ENCODE results near the gene COLEC12. TPM values are rescaled to one million over a fixed set of nuclear protein-coding genes. Genes with fewer than 3 reads are reported as not detected.

COLEC12 gene
- total RNA-seq, 1 donor from 2014 or later, result not detected

DNA sequence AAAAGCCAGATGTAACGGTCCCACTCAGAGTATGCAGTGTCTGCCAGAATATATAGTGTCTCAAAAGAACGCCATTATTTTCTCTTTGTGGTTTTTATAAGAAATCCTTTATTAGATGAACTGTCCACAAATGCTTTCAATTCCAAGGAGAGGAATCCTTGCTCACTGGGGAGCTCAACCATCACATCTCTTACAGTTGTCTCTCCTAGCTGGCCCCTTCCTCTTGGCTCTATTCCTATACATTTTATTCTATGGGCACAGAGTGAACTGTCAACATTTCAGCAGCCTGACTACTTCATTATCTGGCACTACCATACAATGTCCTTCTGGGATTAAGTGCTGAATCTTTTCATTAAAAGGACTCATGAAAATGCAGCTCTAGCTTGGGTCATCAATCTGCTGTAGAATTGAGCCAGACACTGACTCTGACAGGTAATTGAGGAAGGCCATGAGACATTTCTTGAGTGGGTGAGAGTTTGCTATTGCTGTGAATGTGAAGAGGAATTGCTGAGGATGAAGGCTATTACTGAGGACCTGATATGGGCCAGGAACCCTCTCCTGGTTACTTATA, 136.2 kb downstream of the COLEC12 start:
- intact Hi-C loops (cut with micrococcal nuclease), result no loop called here

DNA sequence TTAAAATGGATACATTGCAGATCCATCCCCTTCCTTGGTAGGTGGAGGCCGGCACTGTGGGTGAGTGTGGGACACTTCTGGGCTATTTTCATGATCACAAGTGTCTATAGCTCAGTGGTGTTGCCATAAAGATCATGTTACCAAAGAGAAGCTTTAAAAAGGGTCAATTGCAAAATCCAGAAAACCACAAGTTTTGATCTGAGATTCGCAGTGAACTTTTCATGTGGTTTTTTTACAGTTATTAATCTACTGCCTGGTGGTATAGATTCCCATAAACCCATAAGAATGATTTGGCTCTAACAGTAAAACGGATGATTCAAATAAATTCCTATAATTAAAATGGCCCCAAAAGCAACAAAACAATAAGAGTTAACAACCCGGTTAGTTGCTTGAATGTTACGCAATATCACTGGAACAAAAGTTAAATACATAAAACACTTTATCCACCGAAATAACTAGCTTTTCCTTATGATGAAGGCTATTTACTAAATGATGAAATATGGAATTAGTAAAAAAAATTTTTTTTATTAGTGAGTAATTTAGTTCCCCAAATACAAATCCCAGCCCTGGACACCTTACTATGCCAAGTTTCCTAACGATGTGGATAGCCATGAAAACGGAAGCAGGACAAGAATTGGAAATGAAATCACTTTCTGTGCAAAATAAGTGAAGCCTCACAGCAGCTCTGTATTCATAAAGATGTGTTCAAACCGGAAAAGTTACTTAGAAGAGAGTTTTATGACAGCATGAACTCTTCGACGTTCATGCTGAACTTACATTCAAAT, 137.0 kb downstream of the COLEC12 start:
- intact Hi-C loops (cut with micrococcal nuclease), result no loop called here

DNA sequence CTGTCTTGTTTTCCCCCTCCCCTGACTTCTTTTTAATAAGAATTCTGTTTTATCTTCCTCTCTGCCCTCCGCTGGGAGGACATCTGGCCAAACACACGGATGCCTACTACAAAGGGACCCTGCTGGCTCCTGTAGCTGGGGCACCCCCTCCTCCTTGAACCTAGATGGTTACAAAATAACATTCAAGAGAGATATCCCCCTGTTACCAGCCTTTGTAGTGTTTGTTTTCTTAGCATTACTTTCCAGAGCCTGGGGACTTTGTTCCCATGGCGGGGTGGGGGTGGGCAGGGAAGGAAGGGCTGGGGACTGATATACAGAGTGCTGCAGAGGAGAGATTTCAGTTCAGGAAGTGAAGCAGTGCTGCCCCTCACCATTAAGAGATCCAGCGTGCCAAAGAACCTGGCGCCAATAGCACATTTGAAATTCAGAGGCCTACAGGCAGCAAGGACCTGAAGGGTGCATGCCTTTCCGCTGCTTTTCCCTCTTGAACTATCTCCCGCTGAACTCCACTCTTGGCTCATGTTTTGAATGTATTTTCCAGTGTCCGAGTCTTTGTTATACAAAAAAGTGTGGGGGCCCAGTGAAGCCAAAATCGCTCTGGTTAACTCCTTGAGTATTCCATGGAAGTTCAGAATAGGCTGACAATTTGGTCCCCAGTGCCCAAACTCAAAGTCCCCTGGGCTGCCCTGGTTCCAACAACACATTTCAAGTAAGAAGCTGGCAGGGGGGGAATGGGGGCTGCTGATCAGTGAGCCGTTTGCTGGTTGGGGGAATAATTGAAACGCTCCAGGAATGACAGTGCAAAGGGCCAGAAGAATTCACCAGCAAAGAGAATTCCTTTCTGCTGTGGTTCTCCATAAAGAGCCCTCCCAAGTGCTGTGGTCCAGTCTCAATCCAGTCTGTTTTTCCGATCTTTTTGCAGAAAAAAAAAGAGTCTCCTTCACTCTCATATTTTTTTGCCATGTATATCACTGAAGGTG, 137.9 kb downstream of the COLEC12 start:
- intact Hi-C loops (cut with micrococcal nuclease), result no loop called here

DNA sequence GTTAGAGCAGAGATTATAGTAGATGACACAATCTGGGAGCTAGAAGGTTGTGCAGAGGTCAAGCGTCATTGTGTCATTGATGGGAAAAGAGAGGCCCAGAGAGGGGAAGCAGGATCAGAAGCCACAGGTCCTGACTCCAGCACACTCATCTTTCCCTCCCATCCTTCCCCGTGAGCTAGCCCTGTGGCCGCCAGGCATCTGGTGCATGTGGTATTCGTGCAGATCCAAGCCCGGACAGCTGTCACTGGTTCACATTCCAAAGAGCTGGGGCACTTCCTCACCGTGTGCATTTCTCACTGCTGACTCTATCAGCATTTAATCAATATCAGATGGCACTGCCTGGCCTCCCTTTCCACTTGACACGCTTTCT, 138.6 kb downstream of the COLEC12 start:
- intact Hi-C loops (cut with micrococcal nuclease), result no loop called here

DNA sequence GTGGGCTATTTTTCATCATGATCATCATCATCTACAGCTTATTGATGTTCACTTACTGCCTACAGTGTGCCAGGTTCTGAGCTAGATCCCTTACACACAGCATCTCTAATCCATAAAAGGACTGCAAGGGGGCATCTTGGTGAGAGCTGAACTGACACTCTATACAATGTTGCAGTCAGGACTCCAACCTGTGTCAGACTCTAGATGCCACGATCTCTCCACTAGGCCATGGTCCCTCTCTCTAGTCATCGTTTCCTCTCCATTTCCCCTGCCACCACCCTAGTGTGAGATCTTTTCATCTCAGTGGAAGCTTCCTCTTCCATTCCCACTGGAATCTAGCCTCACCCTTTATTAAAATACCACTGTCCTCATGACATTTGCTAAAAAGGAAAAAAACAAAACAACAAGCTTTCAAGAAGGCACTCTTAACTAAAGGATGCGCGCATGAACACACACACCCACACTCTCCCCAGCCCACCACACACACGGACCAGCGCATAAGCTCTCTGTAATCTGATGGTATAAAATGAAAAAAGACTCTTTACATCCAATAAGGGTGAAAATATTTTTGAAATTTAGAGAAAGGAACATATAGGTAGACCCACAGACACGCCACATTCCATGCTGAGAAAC, 139.3 kb downstream of the COLEC12 start:
- intact Hi-C loops (cut with micrococcal nuclease), result no loop called here

DNA sequence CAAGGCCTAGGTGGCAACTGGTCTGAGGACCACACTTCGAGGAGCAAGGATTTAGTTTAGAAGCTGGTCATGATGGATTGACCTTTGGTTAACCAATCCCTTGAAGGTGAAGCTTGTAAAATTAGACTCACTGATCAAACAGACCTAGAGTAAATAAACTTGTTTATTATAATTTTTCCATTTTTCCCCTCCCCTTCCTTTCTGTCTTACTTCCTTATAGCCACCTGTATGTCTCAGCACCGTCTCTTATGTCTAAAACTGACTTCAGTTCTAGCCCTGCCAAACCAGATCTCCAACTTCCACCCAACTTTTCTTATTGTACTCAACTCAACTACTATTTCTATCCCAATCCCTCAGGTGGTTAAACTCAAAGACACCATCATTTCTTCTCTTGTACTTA, 139.8 kb downstream of the COLEC12 start:
- intact Hi-C loops (cut with micrococcal nuclease), result no loop called here

DNA sequence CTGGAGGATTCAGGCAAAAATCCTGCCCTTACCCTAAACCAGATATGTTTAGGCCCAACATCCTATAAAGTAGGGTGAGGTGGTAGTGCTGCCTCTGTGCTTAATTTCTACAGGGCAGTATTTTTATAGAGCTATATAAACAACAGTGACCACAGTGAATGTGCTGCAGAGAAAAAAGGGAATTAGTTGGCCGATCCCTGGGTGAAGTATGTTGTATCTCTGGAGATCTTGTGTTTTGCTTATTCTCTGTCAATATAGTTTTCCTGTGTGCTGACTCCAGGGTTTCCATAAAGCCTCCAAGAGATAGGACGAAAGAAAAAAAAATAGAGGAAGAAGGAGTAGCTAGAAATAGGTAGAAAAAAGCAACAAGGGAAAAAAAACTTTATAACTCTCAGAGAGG, 143.7 kb downstream of the COLEC12 start:
- intact Hi-C loops (cut with micrococcal nuclease), result no loop called here

DNA sequence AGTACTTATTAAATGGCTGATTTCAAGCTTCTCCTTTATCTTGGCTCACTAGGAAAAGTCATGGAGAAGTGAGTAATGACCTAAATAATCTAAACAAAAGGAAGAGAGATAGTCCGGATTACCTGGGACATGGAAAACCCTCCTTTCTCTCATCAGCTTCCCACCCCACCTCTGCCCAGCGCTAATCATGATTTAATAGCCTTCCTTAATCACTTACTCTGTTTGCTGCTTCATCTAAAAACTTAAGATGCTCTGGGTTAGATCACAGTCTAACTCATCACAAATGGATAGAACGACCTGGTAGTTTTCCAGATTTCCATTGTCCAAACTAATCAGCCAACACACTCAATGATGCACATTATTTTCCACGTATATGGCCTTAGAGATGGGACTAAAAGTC, 144.8 kb downstream of the COLEC12 start:
- intact Hi-C loops (cut with micrococcal nuclease), result no loop called here

DNA sequence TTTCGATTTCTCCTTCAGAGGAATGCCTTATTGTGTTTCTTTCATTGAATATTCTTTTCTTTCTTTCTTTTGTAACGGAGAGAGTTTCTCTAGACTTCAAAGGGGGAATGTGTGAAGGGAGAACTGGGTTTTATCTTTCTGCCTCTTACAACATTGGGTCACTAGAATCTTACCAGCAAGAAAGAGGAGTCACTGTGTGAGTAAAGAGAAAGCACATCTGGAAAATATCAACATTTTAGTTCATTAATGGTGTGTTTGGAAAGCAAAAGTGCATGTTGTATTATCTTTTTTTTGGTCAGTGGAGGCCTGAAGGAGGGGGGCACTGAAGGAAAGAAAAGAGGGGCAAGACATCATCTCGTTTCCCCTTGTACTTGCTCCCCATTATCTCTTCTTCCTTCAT, 146.0 kb downstream of the COLEC12 start:
- intact Hi-C loops (cut with micrococcal nuclease), result no loop called here

DNA sequence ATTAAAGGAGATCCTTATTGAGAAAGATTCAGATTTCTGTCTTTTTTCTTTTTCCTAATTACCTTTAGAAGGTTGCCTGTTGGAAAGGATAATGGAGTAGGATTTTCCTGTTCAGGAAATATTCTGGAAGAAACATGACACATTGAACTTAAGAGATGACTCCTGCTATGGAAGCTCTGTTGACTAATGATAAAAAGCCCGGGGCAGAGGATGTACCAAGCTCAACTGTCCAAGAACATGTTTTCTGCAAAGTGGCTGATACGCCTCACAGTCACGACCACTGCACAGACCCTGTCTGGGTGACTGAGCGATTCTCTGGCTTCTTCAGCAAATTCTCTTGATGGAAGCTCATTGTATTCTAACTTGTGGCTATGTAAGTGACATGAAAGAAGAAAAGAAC, 146.5 kb downstream of the COLEC12 start:
- intact Hi-C loops (cut with micrococcal nuclease), result no loop called here

DNA sequence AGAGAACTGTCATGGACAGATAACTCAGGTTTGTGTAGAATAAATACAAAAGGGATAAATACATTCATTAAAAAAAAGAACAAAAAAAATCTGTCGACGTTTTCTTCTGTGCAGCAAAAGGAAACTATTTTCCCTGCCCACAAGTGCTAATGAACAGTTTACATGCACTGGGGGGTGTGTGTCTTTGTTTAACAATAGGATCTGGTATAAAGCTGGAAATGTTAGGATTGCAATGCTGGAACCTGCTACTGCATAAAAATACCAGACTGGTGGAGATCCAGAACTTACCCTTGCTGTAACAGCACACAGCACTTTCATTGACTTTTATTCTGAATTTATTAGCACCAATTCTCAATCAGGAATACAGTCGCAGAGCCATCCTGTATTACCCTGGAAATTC, 148.1 kb downstream of the COLEC12 start:
- intact Hi-C loops (cut with micrococcal nuclease), result no loop called here

DNA sequence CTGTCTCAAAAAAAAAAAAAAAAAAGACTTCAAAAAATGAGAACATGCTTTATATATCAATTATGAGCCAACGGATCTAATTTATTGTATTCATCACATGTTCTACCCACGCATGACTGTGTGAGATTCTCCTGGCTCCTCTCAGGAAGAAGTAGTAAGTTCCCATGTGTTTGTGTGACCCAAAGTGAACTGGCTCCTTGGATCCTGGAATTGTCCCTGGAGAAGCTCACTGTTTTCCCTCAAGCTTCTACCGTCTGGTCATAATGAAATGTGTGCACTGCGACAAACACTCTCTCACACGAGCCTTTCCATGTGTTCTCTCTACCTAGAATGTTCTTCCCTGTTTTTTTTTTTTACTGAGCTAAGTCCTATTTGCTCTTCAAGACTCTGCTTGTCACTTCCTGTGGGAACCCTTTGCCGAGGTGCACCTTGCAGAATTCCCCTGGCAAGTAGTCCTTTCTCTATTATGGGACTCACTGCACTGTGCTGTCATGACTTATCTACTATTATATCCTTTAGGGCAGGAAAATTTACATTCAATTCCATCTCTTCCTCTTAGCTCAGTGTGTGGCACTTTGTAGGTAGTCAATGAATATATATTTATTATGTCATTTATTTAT, 149.4 kb downstream of the COLEC12 start:
- intact Hi-C loops (cut with micrococcal nuclease), result no loop called here

DNA sequence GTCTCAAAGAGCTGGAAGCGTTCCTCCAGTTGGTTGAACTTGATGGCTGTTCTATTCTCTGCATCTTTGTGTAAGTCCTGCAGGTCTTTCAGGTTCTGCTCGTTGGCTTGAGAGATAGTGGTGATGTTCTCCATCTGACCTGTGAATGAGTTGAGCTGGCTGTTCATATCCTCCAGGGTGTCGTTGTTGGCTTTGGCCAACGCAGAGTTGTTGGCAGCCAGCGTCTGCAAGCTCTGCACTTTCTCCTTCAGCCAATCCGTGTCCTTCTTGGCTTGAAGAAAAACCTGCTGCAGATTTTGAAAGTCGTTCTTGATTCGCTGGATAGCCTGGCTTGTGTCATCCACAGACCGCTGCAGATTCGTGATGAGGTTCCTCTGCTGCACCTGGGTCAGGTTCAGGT, 153.9 kb downstream of the COLEC12 start:
- intact Hi-C loops (cut with micrococcal nuclease), result no loop called here

DNA sequence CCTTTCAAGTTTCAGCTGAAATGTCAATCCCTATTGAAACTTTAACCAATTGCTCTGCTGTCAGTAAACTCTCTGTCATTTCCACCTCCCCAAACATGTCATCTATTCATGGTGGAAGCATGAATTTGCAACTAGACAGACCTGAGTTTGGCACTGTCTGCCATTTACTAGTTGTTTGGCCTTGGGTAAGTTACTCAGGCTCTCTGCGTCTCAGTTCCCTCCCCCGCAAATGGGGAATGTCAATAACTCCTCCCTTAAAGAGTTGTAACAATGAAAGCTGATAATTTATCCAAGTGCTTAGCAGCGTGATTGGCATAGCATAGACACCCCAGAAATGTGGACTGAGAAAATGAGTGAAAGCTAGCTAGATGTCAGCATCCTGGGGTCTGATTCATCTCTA, 159.4 kb downstream of the COLEC12 start:
- intact Hi-C loops (cut with micrococcal nuclease), result no loop called here

DNA sequence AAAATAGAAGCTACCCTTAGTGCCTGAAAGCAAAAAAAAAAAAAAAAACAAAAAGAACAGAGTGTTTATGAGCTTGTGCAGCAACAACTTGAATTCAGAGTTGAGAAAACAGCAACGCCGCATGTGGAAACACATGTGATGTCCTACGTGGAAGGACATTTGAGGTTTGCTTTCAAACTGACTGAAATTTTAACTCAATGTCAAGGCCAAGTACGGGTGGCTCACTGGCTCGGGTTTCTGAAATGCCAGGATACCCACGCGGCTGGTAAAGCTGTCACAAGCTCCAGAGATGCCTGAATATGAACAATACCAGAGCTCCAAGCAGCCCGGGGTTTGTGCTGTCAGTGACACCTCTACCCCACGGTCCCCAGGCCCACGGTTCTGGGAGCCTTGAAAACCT, 160.5 kb downstream of the COLEC12 start:
- intact Hi-C loops (cut with micrococcal nuclease), result no loop called here

DNA sequence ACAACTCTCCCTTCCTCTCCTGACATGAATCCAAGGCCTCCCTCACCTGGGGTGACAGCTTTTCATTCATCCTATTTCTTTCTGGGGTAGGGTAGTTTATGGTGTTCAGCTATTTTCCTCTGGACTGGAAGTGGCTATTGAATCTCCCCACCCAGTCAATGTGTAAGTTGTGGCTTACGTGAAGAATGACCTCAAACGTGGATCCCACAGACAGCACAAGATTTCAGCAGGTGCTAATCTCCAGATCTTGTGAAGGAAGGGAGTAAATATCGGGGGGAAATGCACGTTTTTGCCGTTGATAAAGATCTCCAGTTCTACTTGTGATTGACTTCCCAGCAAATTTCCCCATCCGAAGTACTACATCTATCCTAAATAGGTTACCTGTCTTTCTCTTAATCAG, 161.3 kb downstream of the COLEC12 start:
- intact Hi-C loops (cut with micrococcal nuclease), result no loop called here

DNA sequence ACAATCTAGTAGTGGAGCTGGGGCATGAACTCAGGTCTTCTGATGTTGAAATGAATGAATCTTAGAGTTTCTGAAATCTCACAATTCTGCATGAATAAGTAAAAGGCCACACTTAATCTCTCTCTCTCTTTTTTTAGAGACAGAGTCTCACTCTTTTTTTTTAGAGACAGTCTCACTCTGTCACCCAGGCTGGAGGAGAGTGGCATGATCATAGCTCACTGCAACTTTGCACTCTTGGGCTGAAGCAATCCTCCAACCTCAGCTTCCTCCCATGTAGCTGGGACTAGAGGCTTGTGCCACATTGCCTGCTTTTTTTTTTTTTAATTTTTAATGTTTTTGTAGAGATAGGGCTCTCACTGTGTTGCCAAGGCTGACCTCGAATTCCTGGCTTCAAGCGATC, 163.8 kb downstream of the COLEC12 start:
- intact Hi-C loops (cut with micrococcal nuclease), result no loop called here

DNA sequence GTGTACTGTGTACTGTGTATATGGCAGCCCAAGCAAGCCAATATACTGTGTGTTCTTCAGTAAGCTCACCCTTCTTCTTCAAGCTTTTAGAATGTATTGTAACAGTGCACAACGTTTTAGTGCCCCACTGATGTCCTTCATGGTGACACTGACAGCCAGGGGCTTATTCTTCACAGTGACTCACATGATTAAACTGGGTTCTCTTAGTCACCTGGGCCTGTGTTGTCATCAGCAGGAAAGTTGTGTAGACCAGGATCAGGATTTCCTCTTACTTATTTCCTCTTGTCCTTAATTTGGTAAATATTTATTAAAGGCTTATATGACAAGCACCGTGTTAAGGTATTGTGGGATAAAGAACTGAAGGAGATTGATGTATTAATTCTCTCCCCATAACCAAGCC, 164.8 kb downstream of the COLEC12 start:
- intact Hi-C loops (cut with micrococcal nuclease), result no loop called here

DNA sequence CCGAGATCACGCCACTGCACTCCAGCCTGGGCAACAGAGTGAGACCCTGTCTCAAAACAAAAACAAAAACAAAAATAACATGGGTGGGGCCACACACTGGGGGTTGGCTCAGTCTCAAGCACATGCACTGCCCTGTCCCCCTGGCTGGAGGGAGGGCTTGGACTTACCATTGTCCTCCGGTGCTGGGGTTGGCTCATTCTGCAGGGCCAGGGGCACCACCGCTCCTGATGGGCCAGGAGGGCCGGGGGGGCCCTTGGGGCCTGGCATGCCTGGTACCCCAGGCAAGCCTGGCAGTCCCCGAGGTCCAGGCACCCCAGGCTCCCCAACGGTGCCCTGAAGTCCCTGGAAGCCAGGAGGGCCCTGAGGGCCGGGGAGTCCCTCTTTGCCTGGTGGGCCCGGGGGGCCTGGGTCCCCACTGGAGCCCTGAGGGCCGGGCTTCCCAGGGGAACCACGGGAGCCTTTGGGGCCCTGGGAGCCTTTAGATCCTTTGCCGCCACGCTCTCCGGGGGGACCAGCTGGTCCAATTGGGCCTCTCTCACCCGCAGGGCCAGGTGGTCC, 165.8 kb downstream of the COLEC12 start:
- intact Hi-C loops (cut with micrococcal nuclease), result no loop called here

DNA sequence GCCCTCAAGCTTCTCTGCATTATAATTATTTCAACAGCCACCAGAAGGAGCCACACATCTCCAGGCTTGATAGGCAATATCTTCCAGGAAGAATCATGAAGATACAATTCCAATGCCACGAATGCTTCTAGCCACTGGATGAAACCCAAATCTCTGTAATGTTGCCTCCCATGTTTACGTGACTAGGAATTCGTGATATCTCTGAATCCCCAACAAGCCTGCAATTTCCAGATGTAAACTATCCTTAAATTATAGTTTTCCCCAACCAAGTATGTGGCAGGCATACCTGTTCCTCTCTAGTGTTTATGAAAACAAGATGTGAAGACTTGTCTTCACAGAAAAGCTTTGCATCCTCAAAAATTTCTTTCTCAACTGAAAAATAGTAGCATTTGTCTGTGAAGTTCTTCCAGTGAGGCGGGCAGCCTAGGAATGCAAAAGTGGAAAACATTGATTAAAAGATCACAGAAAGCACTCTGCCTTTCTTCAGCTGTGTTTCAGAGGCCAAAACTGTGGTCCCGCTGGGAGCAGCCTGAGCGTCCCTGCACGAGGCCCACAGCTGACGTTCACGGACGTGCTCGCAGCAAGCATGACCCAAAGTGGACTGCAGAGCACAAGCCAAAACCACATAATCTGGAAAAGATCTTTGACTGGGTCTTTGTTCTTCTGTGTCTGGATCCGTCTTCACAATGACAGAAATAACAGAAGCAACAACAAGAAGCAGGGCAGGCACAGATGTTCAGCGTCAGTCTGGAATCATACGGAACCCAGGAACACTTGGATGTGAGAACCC, 167.6 kb downstream of the COLEC12 start:
- intact Hi-C loops (cut with micrococcal nuclease), result no loop called here
